H1 (cell line): ENCODE results near the gene FSD1. TPM values are rescaled to one million over a fixed set of nuclear protein-coding genes. Genes with fewer than 3 reads are reported as not detected.

Source experiments
- FOSL1 ChIP-seq: IDR thresholded peaks from 2 replicates; pipeline ENCODE4 v1.6.1; 2011; ENCODE audit warnings: mild to moderate bottlenecking, low read depth, low read length, moderate library complexity; ENCODE audit not compliant: insufficient read depth
- RXRA ChIP-seq: IDR thresholded peaks from 2 replicates; pipeline ENCODE4 v1.6.1; 2011; ENCODE audit warnings: low read depth, mild to moderate bottlenecking, low read length, moderate library complexity; ENCODE audit not compliant: insufficient read depth
- polyA plus RNA-seq, 7 experiments: library from polyadenylated mRNA; depleted of rRNA in 3 of 7; stranded (reverse) in 5 of 7; unstranded in 2 of 7; fragments of >200 nt in 5 of 7; fragments of 200-250 nt in 2 of 7; gene quantifications; 1 replicate in 5 of 7; 2 replicates in 1 of 7; 4 replicates in 1 of 7; pipeline versions ENCODE4 v1.2.1 to v1.2.3, GENCODE V29; 2011 to 2013; ENCODE audit warnings: missing spikeins in 2 of 7, mixed read lengths in 2 of 7
- total RNA-seq: library from RNA; stranded (reverse); fragmentation: NEBNext Ultra II Directional; extraction: Animal tissue kit (Norgen Biotek cat#: 25700); gene quantifications from 2 replicates; pipeline ENCODE4 v1.2.1, GENCODE V29; 2021
- TF ChIP-seq, protein P1 (sequence below): IDR thresholded peaks from 2 replicates; pipeline ENCODE4 v1.6.1; 2012; ENCODE audit warnings: inconsistent platforms
- TF ChIP-seq, protein P2 (sequence below): IDR thresholded peaks from 2 replicates; pipeline ENCODE4 v1.6.1; 2011; ENCODE audit warnings: low read depth, mild to moderate bottlenecking, low read length; ENCODE audit not compliant: insufficient read depth

The FSD1 gene
- total and polyA plus RNA-seq, 2 of the 8 experiments (the other 6 are each of a cell fraction or from before 2014, with no cell fraction given), result 58.8 to 181 TPM

DNA sequence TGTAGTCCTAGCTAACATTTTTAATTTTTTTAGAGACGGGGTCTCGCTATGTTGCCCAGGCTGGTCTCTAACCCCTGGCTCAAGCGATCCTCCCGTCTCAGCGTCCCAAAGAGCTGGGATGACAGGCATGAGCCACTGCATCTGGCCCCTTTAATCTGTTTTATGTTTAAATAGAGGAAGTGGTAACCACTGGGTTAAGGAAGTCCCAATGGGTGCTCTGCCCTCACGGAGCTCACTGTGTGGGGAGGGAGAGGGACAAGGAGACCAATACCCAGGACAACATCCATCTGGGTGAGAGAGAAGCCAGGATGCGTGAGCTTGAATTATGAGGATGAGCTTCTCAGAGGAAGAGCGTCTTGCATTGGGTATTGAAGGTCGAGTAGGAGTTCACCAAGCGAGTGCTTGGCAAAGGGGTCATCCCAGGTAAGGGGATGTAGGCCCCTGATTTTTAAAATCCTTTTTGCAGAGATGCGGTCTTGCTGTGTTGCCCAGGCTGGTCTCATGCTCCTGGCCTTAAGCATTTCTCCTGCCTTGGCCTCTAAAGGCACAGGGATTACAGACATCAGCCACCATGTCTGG, 43.7 kb upstream of the FSD1 start (continued):
- TF ChIP-seq RXRA, result no peak
- TF ChIP-seq, protein P1, sequence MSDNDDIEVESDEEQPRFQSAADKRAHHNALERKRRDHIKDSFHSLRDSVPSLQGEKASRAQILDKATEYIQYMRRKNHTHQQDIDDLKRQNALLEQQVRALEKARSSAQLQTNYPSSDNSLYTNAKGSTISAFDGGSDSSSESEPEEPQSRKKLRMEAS, result no peak
- TF ChIP-seq, protein P2, sequence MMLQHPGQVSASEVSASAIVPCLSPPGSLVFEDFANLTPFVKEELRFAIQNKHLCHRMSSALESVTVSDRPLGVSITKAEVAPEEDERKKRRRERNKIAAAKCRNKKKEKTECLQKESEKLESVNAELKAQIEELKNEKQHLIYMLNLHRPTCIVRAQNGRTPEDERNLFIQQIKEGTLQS, result no peak
- TF ChIP-seq FOSL1, result no peak
